Ovary (tissue), 3 donors: Measurements from ENCODE around the gene MKI67.

Experiments used
- CTCF ChIP-seq, 3 donors: fragments of 450-650 bp in 2 of 3; fragments of 200-600 bp in 1 of 3; IDR thresholded peaks; one replicate each; pipeline versions ENCODE4 v1.5.1 to v1.8.0; 2016 to 2022; ENCODE audit warnings: antibody characterized with exemption in 3 of 3, mild to moderate bottlenecking in 1 of 3
- EP300 ChIP-seq: sonication (generic); formaldehyde crosslinking; IDR thresholded peaks from one replicate; pipeline ENCODE4 v1.6.1; 2017; ENCODE audit warnings: antibody characterized with exemption
- POLR2A ChIP-seq: fragments of 450-650 bp; IDR thresholded peaks from one replicate; pipeline ENCODE4 v1.6.1; 2017; ENCODE audit warnings: antibody characterized with exemption, mild to moderate bottlenecking, moderate library complexity
- donor health status: DM: no; HTN: no; CAD: no.

DNA sequence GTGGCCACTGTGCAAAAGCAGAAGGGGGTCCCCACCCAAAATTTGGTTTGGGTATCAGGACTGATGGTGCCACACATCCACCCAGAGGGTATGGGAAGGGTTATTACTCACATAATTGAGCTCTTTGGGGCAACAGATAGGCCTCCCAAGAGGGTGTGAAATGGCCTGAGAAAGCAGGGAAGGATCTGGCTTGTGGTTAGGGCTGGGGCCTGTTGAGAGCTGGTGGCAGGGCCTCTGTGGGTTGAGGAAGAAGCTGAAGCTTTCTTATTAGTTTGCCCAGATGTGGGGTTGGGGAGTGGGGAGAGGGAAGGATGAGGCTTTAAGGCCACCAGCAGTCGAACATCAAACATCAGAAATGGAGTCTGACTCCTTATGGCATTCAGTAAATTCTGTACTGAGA lies 18.3 kb upstream of the MKI67 start:
- TF ChIP-seq CTCF (IDR thresholded peaks at IDR 0.05) (no peak), EP300 (no peak), POLR2A (no peak)
